GM12875 (cell line): ENCODE measurements around the gene TRIO.

ENCODE experiments used
- H3K4me3 ChIP-seq: one replicate; pipeline ENCODE4 v1.5.1; 2011; ENCODE audit warnings: low read depth, low read length, control low read depth
- CTCF ChIP-seq: IDR thresholded peaks from 2 replicates; pipeline ENCODE4 v1.5.1; 2011; ENCODE audit warnings: low read depth, mild to moderate bottlenecking, control low read depth, inconsistent platforms, low read length, moderate library complexity, borderline replicate concordance; ENCODE audit not compliant: insufficient read depth

The TRIO gene

DNA sequence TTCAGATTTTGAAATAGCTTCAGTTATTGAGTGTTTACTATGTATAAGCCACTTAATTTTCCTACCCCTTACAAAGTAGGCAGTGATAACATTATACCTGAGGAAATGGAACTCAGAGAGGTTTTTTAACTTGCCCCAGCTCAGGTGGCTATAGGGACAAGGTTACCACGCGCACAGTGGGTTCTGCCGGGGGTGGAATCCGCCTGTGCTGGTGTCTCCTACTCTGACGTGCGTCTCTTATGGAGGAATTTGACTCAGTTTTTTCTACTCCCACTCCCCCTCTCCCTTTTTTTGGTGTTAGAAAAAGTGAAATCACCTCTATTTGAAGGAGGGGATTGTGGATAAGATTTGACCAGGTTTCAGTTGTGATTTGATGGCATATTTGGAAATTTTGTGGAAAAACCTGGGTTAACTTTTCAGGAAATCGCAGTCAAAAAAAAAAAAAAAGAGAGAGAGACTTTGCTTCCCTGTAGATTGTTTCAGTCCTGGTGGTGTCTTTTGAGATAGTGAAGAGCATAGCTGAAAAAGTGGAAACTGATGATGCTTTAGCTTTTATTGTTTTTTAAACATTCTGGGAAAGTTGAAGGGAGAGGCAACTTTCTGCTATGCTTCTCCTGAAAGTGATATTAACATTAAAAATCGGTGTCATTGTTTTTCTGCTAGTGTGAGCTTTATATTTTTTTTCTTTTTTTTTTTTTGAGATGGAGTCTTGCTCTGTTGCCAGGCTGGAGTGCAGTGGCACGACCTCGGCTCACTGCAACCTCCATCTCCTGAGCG is 15.9 kb downstream of the TRIO start:
- H3K4me3 ChIP-seq, result no peak overlapping the region
- no peak for TF ChIP-seq CTCF

DNA sequence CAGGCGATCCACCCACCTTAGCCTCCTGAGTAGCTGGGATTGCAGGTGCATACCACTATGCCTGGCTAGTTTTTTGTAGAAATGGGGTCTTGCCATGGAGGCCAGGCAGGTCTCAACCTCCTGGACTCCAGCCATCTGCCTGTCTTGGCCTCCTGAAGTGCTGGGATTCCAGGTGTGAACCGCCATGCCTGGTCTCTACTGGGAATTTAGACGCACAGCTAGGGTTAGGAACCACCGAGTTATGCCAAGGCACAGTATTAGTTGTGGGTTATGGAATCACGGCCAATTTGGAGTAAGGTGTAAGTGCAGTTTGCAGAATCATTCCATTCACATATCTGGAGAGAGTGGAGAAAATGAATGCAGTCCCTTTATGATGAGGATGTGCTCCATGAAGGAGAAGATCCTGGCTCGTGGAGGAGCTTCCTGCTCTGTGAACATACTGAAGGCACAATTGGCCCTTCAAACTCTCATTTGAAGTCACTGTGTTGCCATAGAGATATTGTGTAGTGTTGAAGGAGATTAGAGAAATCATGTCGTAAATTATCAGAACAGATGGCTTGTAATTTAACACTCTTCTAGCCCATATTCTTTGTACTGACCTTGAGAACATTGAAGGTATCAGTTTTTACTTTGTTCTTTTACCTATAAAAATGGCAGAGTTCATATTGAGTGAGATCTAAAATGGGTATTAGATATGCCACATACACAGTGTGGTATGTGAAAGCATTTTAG is 18.8 kb downstream of the TRIO start:
- no peak for TF ChIP-seq CTCF
- H3K4me3 ChIP-seq, result no peak overlapping the region

- no peak for TF ChIP-seq CTCF
- H3K4me3 ChIP-seq, result no peak overlapping the region
Measured at GRCh38 chr5:14164164-14165163, 21.3 kb downstream of the TRIO start.

DNA sequence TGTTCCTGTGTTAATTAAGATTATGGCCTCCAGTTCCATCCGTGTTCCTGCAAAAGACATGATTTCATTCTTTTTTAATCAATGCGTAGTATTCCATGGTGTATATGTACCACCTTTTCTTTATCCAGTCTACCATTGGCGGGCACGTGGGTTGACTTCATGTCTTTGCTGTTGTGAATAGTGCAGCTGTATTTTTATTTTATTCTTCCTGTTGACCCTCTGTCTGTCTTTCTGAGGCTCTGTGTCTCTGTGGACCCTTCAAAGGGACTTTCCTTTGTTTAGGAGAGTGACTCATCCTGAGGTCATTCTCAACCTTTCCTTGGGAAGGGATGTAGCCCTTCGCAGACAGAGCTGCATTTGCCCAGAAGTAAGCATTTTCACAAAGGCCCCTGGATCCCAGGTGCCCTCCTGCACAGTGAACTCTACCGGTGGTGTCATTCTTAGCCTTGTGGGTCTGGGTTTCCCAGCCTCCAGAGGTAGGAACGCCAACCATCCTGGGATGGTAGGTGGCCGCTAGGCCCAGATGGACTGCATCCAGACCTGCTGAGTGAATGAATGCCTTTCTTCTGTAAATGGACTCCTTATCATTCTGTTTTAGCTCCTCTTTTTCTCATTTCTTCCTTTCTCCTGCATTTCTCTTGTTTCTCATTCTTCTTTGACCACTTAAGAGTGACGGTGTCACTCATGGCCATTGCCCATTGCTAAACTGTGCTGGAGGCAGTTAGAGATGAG is 22.4 kb downstream of the TRIO start:
- no peak overlapping the region for H3K4me3 ChIP-seq

GRCh38 chr5:14166437-14166836 is 23.3 kb downstream of the TRIO start:
- no peak overlapping the region for H3K4me3 ChIP-seq
- no peak for TF ChIP-seq CTCF

More for the DNA sequence above, 22.4 kb downstream of the TRIO start:
- no peak for TF ChIP-seq CTCF

DNA sequence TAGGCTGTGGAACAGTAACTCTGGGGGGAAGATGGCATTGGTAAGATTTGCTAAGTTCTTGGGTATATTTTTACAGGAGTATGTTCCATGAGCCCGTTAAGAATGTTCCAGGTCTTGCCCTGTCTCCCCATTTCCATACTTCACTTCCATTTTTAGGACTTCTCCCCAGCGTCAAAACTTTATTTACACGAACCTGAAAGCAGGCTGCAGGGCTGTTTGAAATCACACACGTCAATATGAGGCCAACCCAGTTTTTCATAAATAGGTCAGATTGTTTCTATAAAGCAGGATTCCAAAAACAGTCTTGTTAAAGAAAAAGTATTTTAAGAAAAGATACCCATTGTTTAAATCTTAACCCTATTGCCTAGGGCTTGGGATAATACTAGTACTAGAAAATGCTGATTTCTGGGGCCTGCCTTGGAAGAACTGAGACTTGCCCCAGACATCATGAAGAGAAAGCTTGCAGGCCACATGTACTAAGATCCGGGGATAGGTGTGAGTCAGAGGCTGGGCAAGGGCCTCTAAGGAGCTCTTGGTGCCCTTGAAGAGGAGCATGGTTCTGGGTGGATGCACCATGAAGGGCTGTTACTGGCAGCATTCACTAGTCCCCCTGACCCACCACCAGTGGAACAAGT is 24.2 kb downstream of the TRIO start:
- no peak overlapping the region for H3K4me3 ChIP-seq

More for the DNA sequence above, 24.2 kb downstream of the TRIO start:
- TF ChIP-seq CTCF, result no peak
